Measurements from ENCODE around the gene MCM3AP.
"Not testable (repeated sequence)": the region's sequence is repeated elsewhere in the genome, so short reads cannot be mapped to it uniquely, and the experiment has no call there.

MCM3AP gene

GRCh38 chr21:46205766-46206162, 79.6 kb downstream of the MCM3AP start:
- DNase-seq (ENCODE audit: low read depth, low spot score), result no peak

DNA sequence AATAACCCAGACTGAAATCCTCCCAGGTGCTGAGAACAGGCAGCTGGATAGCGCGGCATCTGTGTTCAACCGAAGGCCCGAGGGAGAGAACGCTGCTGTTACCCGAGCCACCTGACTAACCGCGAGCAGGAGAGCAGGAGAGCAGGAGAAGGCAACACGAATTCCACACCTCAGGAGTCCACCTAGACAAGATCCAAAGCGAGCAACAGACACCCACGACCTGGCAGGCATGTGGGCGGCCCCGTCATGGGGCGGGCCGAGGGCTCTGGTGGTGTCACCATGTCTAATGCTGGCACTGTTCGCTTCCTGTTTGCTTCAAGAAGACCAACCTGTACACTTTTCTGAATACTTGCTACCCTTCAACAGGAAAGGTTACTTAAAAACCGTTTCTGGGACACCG, 80.2 kb downstream of the MCM3AP start:
- DNase-seq (ENCODE audit: low read depth, low spot score), result no peak

DNA sequence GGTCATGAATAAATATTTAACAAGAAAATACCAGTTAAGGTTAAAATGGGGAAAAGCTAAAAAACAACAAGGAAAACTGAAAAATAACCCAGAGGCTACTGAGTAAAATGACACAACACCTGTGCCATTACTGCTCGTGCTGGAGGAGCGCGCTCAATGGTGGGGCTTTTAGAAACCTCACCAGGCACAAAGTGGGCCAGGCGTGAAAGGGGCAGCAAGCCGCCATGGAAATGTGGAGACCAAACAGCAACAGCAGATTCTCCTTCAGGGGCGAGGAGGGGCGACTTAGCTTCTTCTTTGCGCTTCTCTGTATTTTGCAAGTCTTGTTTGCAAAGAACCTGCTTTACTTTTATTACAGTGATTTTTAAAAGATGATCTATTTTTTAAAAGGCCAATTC, 82.2 kb downstream of the MCM3AP start:
- no peak for DNase-seq (ENCODE audit: low read depth, low spot score)

- no peak for DNase-seq (ENCODE audit: low read depth, low spot score)
These were observed 82.7 kb downstream of the MCM3AP start for GRCh38 chr21:46202592-46203202.

DNA sequence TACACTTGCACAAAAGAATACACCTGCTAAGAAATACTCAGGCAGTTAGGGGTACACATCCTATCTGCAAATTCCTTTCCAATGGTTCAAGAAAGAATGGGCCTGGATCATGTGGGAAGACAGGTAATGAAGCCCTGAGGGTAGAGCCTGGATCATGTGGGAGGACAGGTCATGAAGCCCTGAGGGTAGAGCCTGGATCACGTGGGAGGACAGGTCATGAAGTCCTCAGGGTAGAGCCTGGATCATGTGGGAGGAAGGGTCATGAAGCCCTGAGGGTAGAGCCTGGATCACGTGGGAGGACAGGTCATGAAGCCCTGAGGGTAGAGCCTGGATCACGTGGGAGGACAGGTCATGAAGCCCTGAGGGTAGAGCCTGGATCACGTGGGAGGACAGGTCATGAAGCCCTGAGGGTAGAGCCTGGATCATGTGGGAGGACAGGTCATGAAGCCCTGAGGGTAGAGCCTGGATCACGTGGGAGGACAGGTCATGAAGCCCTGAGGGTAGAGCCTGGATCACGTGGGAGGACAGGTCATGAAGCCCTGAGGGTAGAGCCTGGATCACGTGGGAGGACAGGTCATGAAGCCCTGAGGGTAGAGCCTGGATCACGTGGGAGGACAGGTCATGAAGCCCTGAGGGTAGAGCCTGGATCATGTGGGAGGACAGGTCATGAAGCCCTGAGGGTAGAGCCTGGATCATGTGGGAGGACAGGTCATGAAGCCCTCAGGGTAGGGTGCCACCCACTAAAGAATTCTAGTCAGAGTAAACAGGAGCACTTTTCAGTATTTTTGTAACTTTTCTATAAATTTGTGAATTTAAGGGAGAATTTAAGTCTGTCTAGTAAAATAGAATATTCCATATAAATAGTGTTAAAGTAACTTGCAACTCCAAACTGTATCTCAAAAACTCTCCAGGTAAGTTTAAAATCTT, 84.3 kb downstream of the MCM3AP start:
- not testable (repeated sequence) for DNase-seq (ENCODE audit: low read depth, low spot score)

- DNase-seq (ENCODE audit: low read depth, low spot score), result no peak
These were observed 85.7 kb downstream of the MCM3AP start for GRCh38 chr21:46199436-46200373.

- DNase-seq (ENCODE audit: low read depth, low spot score), result no peak
These were observed 88.7 kb downstream of the MCM3AP start for GRCh38 chr21:46196733-46197132.

GRCh38 chr21:46195595-46196195, 89.7 kb downstream of the MCM3AP start:
- DNase-seq (ENCODE audit: low read depth, low spot score), result no peak

GRCh38 chr21:46194374-46195334, 90.8 kb downstream of the MCM3AP start:
- no peak for DNase-seq (ENCODE audit: low read depth, low spot score)

DNA sequence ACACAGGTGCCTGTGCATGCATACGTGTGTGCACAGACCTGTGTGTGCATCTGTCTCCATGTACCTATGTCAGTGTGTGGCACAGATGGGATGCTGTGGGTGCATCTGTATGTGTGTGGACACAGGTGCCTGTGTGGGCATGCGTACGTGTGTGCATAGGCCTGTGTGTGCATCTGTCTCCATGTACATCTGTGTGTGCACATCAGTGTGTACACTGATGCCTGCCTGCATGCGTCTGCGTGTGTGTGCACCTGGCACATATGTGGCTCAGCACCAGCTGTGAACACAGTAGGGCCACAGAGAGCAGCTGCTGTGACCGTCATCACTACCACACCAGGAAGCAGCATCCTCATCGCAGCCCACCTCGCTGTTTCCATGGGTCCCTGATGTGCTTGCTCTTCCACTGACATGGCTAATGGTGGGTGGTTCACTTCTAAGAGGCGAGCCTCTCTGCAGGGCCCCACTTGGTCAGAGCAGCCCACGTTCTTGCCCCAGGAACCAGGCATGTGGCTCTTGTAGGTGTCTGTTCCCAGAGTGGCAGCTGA, 91.5 kb downstream of the MCM3AP start:
- DNase-seq (ENCODE audit: low read depth, low spot score), result no peak

DNA sequence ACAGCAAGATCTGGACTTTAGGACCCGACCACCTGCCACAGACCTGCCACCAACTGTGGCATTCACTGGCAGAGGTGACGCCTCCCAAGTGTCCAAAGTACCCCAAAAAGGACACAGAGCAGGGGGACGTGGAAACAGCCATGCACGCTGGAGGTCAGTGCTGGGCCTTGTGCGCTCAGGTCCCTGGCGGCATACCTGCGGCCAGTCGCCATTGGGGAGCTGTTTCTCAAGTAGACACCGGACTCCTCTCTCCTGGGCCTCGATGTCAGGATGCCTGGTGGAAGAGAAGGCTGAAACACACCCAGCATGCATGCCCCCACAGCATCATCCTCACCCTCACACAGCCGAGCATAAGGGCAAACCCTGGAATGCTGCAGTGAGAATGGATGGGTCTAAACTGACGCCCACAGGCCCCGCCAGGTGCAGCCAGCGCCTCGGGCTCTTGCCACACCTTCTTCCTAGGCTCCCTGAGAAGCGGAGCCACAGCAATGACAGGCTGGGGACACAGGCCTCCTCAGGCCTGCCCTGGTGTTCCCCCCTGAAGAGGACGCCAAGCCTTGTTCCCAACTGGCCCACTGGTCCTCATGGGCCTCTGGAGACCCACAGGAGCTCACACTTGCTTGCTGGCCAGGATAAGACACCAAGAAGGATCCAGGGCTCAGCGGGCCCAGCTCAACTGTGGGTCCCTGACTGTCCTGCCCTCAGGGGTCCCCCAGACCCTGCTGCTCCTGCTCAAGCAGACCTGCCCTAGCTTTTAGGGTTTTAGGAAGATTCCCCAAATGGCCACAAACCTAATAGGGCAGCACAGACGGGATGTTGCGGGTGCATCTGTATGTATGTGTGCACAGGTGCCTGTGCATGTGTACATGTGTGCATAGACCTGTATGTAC, 93.5 kb downstream of the MCM3AP start:
- DNase-seq (ENCODE audit: low read depth, low spot score), result no peak

GRCh38 chr21:46191257-46191685, 94.1 kb downstream of the MCM3AP start:
- no peak for DNase-seq (ENCODE audit: low read depth, low spot score)

- no peak for DNase-seq (ENCODE audit: low read depth, low spot score)
These were observed 94.8 kb downstream of the MCM3AP start for GRCh38 chr21:46190491-46191131.

DNA sequence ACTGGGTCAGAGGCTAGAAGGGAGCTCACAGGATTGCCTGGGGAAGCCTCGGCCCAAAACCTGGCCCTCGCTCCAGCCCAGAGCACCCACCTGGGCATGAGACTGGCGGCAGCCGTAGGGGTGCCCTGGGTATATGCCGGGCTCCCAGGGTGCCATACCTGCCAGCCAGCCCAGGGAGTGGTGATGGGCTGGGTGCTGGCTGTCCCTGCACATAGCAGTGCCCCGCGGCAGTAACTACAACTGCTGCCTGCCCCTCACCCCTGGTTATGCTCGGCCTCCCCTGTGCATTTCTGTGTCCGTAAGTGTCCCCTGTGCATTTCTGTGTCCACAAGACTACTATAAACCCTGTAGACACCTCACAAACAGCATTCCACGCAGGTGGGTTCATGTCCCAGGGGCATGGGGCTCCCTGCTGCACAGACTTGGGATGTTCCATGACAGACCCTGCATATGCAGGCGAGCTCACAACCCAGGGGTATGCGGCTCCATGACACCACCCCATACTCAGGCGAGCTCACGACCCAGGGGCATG, 95.4 kb downstream of the MCM3AP start:
- no peak for DNase-seq (ENCODE audit: low read depth, low spot score)

GRCh38 chr21:46189213-46189958, 96.0 kb downstream of the MCM3AP start:
- no peak for DNase-seq (ENCODE audit: low read depth, low spot score)

DNA sequence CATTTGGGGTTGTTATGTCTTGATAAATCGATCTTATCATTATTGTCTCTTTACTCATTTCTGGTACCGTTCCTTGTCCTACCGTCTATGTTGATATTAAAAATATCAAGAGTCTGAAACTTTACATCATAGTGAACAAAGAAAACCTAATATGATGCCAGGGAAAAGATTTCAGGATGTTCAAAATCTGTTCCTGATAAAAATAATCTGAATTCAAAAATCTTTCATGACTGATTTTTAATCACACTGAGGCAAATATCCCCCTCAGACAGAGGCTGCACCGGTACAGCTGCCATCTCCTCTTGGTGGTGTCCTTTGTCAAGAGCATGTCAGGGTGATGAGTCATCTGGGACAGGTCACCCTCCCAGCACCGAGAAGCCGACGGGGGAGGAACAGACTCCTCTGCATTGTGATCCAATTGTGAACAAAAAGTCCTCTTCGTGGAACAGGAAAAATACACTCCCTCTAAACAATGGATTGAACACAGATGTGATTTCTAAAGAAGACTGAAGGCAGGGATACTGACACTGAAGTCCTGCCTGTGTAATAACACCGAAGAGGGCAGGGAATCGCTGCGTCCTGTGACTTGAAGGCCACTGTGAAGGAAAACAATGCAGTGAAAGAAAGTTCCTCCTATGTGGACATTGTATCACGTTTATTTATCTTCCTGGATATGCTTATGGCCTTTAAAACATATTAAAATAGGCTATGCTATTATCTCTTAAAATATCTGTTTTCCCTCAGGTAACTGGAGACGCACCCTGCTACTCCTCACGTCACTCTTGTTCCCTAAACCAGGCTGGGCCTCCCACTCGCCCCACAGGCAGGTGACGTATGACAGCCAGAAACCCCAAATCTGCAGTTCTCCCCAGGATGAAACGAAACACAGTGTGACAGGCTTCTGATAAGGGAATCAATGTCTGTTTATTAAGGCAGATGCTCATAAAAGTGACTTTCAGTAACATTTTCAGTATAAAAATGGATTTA, 96.9 kb downstream of the MCM3AP start:
- no peak for DNase-seq (ENCODE audit: low read depth, low spot score)
